C1 segment of cervical spinal cord (tissue), 14 donors: ENCODE results near the gene KRT83.
"Not testable (repeated sequence)": the region's sequence is repeated elsewhere in the genome, so short reads cannot be mapped to it uniquely, and the experiment has no call there.

Source experiments
- DNase-seq, 14 donors: peaks; one replicate each; lab custom pipeline; 2025; lab: John Stamatoyannopoulos, UW

KRT83 gene

GRCh38 chr12:52332381-52332780, 11.2 kb upstream of the KRT83 start:
- no peak for DNase-seq

DNA sequence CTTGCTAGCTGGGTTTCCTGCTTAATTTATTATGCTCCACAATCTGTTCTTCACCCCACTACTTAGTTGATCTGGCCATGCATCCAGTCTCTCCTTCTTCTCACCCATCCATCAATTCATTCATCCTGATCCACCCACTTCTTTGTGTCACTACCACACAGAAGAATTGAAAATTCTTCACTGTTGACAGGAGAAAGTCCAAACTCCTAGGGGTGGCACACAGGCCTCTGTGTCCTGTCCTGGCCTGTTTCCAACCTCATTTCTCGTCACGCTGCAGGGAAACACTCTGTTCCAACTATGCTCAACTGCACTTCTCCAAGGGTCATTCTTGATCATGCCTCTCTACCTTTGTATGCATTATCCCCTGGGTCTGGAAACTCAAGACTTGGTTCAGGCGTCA, 10.6 kb upstream of the KRT83 start:
- no peak for DNase-seq

DNA sequence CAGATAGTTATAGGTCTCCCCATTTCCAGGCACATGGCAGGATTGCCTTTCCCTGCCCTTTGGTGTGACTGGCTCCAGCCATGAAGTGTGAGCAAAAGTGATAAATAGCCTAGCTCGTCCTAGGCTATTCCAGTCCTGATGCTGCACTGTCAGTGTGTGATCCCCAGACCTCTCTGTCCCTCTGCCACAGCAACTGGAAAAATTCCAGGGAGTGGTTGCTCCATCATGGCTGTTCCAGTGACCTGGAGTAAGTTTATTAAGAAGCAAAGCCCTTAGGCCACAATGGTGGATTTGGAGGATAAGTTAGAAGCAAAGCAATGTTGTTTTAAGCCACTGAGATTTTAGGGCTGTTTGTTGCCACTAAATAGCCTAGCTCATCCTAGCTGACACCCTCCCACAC, 9.8 kb upstream of the KRT83 start:
- no peak for DNase-seq

- no peak for DNase-seq
These were observed 6.8 kb upstream of the KRT83 start for GRCh38 chr12:52327830-52328500.

GRCh38 chr12:52327052-52327829, 6.0 kb upstream of the KRT83 start:
- DNase-seq: peak in 11 of 14 donors; percentile 22 to 55 (median 38)

DNA sequence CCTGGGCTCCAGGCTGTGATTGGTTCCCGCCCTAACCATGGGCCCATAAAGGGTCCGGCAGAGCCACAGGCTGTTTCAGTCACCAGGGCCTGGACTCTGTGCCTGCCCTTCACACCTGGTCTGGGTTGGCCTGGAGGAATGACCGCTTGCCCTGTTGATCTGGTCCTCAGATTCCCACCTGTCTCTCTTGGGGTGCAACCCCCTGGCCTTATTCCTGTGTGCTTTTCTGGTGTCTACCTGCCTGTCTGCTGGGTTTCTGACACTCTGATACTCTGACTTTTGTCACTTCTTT, 2.9 kb upstream of the KRT83 start:
- DNase-seq: no peak

GRCh38 chr12:52323416-52324152, 2.4 kb upstream of the KRT83 start:
- no peak for DNase-seq

- DNase-seq: no peak
These were observed 1.8 kb upstream of the KRT83 start for GRCh38 chr12:52323001-52323400.

DNA sequence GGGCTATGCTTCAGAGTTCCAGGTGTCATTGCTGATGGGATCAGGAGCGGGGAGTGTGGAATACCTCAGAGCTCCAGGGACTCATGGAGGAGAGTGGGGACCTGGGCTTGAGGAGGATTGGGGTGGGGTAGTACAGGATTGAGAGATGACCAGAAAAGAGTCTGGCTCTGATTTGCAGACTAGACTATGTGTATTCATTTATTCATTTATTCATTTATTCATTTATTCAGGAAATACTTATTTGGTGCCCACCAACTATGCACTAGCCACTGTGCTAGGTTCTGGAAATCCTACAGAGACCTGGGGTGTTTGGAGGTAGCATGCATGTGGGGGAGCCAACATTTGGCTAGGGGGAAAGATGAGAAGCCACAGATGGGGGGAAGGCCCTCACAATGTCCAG, 871 bp upstream of the KRT83 start:
- no peak for DNase-seq

- DNase-seq: peak in 8 of 14 donors; percentile 4 to 40 (median 16)
These were observed 220 bp upstream of the KRT83 start for GRCh38 chr12:52321418-52321817.

DNA sequence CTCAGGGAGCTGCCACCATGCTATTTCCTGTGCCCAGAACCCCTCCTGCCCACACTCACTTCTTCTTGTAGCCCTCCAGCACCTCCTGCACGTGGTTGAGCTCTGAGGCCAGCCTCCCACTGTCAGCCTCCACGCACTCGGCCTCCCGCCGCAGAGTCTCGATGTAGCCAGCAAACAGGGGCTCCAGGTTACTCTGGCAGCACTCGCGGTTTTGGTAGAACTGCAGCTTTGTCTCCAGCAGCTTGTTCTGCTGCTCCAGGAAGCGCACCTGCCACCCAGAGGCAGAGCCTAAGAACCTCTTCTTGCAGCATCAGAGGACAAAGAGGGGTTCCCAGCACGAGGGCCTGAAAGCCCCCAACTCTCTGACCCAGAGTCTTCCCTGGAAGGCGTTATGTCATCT, 2.1 kb downstream of the KRT83 start:
- no peak for DNase-seq

DNA sequence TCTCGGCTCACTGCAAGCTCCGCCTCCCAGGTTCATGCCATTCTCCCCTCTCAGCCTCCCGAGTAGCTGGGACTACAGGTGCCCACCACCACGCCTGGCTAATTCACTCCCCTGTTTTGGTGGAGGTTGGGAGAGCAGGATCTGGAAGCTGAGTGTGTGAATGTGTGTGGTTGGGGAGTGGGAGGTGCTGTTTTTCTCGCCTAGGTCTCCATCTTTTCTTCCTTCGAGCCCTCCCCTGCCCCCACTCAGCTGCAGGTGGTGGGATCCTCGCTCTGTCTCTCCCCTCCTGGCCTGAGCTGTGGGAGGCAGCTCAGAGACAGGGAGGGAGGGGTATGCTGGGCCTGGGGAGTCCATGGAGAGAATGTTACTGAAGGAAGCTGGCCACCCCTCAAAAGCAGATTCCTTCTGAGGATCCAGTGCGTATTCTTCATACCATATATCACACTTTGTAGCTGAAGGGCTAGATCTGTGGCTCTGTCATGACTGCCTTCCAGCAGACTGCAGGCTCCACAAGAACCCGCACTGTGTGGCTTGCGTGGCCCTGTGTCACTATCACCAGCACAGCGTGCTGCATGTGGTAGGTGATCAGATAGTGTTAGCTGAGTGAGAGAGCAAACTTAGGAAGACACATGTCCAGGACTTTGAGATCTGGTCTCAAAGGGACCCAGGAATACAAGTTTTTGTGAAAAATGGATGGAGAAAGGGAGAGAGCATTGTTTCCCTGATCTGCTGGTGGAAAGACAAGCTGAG, 2.8 kb downstream of the KRT83 start:
- DNase-seq: no peak

- DNase-seq: no peak
These were observed 3.6 kb downstream of the KRT83 start for GRCh38 chr12:52317468-52318052.

GRCh38 chr12:52316701-52317100, 4.5 kb downstream of the KRT83 start:
- DNase-seq: no peak

DNA sequence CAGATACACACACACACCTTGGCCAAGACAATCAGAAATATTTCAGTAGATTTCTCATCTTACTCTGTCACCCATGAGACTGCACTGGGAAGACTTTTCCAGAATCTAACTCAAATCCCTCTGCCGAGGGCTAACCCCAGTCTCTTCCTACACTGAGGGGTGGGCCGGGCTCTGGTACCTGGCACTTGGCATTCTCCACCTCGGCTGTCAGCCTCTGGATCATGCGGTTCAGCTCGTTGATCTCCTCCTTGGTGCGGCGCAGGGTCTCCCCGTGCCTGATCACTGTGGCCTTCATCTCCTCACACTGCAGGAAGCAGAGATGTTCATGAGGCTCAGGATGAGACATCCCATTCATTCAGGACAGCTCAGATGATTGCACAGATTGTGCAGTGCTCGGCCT, 4.9 kb downstream of the KRT83 start:
- DNase-seq: no peak

DNA sequence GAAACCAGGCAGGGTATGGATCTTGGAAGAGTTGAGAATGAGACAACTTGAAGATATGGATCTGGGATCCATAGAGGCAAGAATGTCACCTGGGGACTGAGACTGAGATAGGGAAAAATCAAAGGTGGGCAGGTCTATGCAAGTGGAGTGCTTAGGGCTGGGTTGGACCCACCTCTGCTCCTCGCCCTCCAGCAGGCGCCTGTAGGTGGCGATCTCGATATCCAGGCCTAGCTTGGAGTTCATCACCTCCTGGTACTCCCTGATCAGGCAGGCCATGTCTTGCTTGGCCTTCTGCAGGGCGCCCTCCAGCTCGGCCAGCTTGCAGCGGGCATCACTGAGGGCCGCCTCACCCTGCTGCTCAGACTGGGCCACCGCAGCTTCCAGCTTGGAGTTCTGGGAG, 5.5 kb downstream of the KRT83 start:
- DNase-seq: not testable (repeated sequence)

- no peak for DNase-seq
These were observed 6.7 kb downstream of the KRT83 start for GRCh38 chr12:52314511-52314910.

DNA sequence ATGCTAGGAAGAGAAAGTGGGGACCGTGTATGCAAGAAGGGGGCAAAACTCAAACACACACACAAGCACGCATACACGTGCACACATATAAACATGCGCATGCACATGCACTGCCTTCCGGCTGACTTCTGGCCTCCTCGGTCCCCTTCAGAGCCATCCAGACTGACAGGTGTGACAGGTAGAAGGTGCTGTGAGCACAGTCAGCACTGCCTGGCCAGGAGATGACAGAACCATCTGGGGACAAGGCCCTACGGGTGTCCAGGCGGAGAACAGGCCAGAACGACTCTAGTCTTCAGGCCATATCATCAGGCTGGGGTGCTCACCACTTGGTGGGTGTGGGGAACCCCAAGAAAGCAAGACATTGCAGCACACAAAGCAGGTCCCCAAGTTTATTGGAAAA, 7.3 kb downstream of the KRT83 start:
- no peak for DNase-seq

GRCh38 chr12:52313461-52313860, 7.7 kb downstream of the KRT83 start:
- no peak for DNase-seq

DNA sequence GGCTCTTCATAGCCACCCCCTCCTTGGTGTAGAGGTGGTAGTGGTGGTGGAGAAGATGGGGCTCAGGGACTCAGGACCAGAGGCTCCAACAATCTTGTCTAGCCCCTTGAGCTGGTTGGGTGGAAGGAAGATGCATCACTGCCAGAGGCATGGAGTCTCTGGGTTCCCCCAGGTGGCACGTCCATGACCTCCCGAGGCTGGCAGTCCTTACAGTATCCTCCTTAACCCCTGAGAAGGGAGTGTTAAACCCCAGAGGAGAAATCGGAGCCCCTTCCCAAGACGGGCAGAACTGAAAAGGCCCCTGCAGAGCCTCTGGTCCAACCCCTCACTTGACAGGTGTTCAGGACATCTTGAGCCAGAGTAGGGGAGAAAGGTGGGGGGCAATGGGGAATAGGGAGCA, 9.1 kb downstream of the KRT83 start:
- no peak for DNase-seq

GRCh38 chr12:52311285-52311648, 9.9 kb downstream of the KRT83 start:
- no peak for DNase-seq
